Psoas muscle (tissue), 8 donors: Measurements from ENCODE around the gene CEBPZ. TPM values are rescaled to one million over a fixed set of nuclear protein-coding genes. Genes with fewer than 3 reads are reported as not detected.

Experiments
- ATAC-seq, 4 donors: fragments of 200-7000 bp; cut with Tn5 transposase; one replicate each; pipeline ENCODE4 v1.9.1; 2020; ENCODE audit warnings: moderate library complexity in 3 of 4, mild to moderate bottlenecking in 2 of 4
- DNase-seq, 2 donors: peaks; one replicate each; pipeline ENCODE4 v3.0.0-alpha.2; 2020
- H3K27ac ChIP-seq: fragments of 200-600 bp; one replicate; pipeline ENCODE4 v1.8.0; 2022
- H3K27me3 ChIP-seq, 3 donors: fragments of 200-600 bp in 1 of 3; one replicate each; pipeline versions ENCODE4 v1.6.1 to v1.8.0; 2013 to 2022; ENCODE audit warnings: low read length in 2 of 3, mild to moderate bottlenecking in 2 of 3, moderate library complexity in 1 of 3; ENCODE audit not compliant: insufficient read depth in 3 of 3
- H3K36me3 ChIP-seq, 2 donors: fragments of 200-600 bp in 1 of 2; one replicate each; pipeline versions ENCODE4 v1.6.1 to v1.8.0; 2013 to 2022; ENCODE audit warnings: low read depth in 1 of 2, mild to moderate bottlenecking in 1 of 2, moderate library complexity in 1 of 2; ENCODE audit not compliant: insufficient read depth in 1 of 2
- H3K4me1 ChIP-seq: fragments of 200-600 bp; one replicate; pipeline ENCODE4 v1.8.0; 2022
- H3K4me3 ChIP-seq: fragments of 200-600 bp; one replicate; pipeline ENCODE4 v1.8.0; 2022; ENCODE audit warnings: mild to moderate bottlenecking
- H3K9me3 ChIP-seq: fragments of 200-600 bp; one replicate; pipeline ENCODE4 v1.8.0; 2022
- CTCF ChIP-seq: fragments of 200-600 bp; IDR thresholded peaks from one replicate; pipeline ENCODE4 v1.8.0; 2022; ENCODE audit warnings: antibody characterized with exemption
- WGBS, 3 donors: extraction: QIAGEN DNeasy Blood & Tissue Kit; methylation state at CpG; one replicate each; pipeline versions ENCODE4 v1.1.6 to v1.1.7; 2013; 5-methylcytosine and 5-hydroxymethylcytosine counted together
- intact Hi-C, 2 donors: fragments of 100-400 bp; cut with DNase I; formaldehyde crosslinking; loops; one replicate each; pipeline versions ENCODE4 v1.11.0 to v1.14.2; 2022
- polyA plus RNA-seq, 3 donors: library from polyadenylated mRNA; stranded (reverse); fragments of 200-250 nt; gene quantifications; one replicate each; pipeline ENCODE4 v1.2.3, GENCODE V29; 2013
- total RNA-seq, 4 donors: library from RNA; stranded (reverse); fragmentation: NEBNext Ultra II Directional in 2 of 4; extraction: Animal tissue kit (Norgen Biotek cat#: 25700) in 2 of 4; gene quantifications; one replicate each; pipeline versions ENCODE4 v1.2.1 to v1.2.4, GENCODE V29; 2021 to 2023
- donor health status: healthy with polysubstance abuse.
- donor health status: DM: no; HTN: no; CAD: no; lungs with moderate emphysema.
- donor health status: Bipolar disorder and iron deficiency.
- donor health status: healthy.
- donor health status: DM: yes; HTN: yes; CAD: no.
- donor health status: DM: no; HTN: no; CAD: no.
- donor health status: DM: no; HTN: no; CAD: no.
- donor health status: DM: yes; HTN: yes; CAD: no.

Gene CEBPZ
- total and polyA plus RNA-seq, 7 donors = 31.7 to 124 (median 70.4) TPM

GRCh38 chr2:37250869-37251740, 19.7 kb upstream of the CEBPZ start:
- no peak for ATAC-seq
- no peak for TF ChIP-seq CTCF
- Histone ChIP-seq H3K4me3 (no peak overlapping the region), H3K27me3 (no peaks in the 10 kb centered on the region), H3K36me3 (peaks cover 7 to 99% of the 10 kb centered on the region in 2 donors), H3K27ac (no peak overlapping the region), H3K4me1 (no peaks in the 10 kb centered on the region), H3K9me3 (no peaks in the 10 kb centered on the region)
- intact Hi-C loops = no loop called here
- WGBS, 3 donors = 82 to 85% (median 82%) methylated on average over 5 of the region's 5 CpGs
- DNase-seq = no peak

- ATAC-seq = no peak
- no peak for TF ChIP-seq CTCF
- no peaks in the 10 kb centered on the region for H3K27me3 ChIP-seq
- H3K4me1 ChIP-seq = no peaks in the 10 kb centered on the region
- H3K4me3 ChIP-seq = no peak overlapping the region
- H3K36me3 ChIP-seq = peaks cover 5 to 99% of the 10 kb centered on the region in 2 donors
- H3K9me3 ChIP-seq = no peaks in the 10 kb centered on the region
- no peak for DNase-seq
- intact Hi-C loops = loop anchor here in 1 of 2 donors (5.0 kb wide), 1 partner anchor 41 kb away; no protein-coding TSS in a partner anchor
- no peak overlapping the region for H3K27ac ChIP-seq
These were observed 14.8 kb upstream of the CEBPZ start for GRCh38 chr2:37246205-37246604.

- 77 to 89% (median 85%) methylated on average over 3 of the region's 3 CpGs for WGBS, 3 donors
- H3K4me3 ChIP-seq = no peak overlapping the region
- intact Hi-C loops = loop anchor here in 1 of 2 donors (5.0 kb wide), 1 partner anchor 43 kb away; no protein-coding TSS in a partner anchor
- no peaks in the 10 kb centered on the region for H3K9me3 ChIP-seq
- H3K36me3 ChIP-seq = peaks cover 5 to 99% of the 10 kb centered on the region in 2 donors
- peak overlapping the region; percentile 46 for H3K27ac ChIP-seq
- H3K27me3 ChIP-seq = no peaks in the 10 kb centered on the region
- ATAC-seq (no peak), DNase-seq (no peak)
- TF ChIP-seq CTCF = no peak
- H3K4me1 ChIP-seq = no peaks in the 10 kb centered on the region
These were observed 13.4 kb upstream of the CEBPZ start for GRCh38 chr2:37244755-37245154.

- Histone ChIP-seq H3K4me3 (no peak overlapping the region), H3K9me3 (no peaks in the 10 kb centered on the region), H3K27me3 (no peaks in the 10 kb centered on the region), H3K27ac (peak overlapping the region; percentile 46), H3K36me3 (peaks cover 5 to 100% of the 10 kb centered on the region in 2 donors), H3K4me1 (no peaks in the 10 kb centered on the region)
- intact Hi-C loops = no loop called here
- ATAC-seq = no peak
- DNase-seq = no peak
- WGBS, 3 donors = 59 to 67% (median 62%) methylated on average over 4 of the region's 4 CpGs
- no peak for TF ChIP-seq CTCF
These were observed 12.6 kb upstream of the CEBPZ start for GRCh38 chr2:37244017-37244416.
